Caco-2 (cell line): ENCODE data around the gene AGTPBP1. TPM values are rescaled to one million over a fixed set of nuclear protein-coding genes. Genes with fewer than 3 reads are reported as not detected.

Experiments used
- BruUV-seq: library from RNA; stranded (reverse); fragments of 400-500 nt; replicated peaks from 2 replicates; lab custom pipeline; 2021; lab: Mats Ljungman, UMichigan
- CTCF ChIA-PET: fragments of 300-600 bp; sonication (Branson Sonifier 250); formaldehyde crosslinking; loops from one replicate; lab custom pipeline; 2022; ENCODE audit warnings: antibody characterized with exemption; lab: Charles Lee
- POLR2A ChIA-PET: fragments of 300-600 bp; sonication (Branson Sonifier 250); formaldehyde crosslinking; loops from one replicate; lab custom pipeline; 2022; ENCODE audit warnings: antibody characterized with exemption; lab: Charles Lee
- DNase-seq, 2 experiments: peaks; one replicate each; pipeline versions ENCODE4 v3.0.0 to v3.0.0-alpha.2; 2020 to 2022
- H3K27me3 ChIP-seq: replicated peaks from 2 replicates; pipeline ENCODE4 v1.6.0; 2011; ENCODE audit warnings: low read length; ENCODE audit not compliant: control insufficient read depth, insufficient read depth
- H3K36me3 ChIP-seq: 2 replicates; pipeline ENCODE4 v1.5.1; 2011; ENCODE audit warnings: low read length; ENCODE audit not compliant: control insufficient read depth, insufficient read depth
- H3K4me1 ChIP-seq: fragments of 250-450 bp; sonication (Bioruptor Pico); 2 replicates; pipeline ENCODE4 v1.5.1; 2020; ENCODE audit warnings: mild to moderate bottlenecking
- H3K4me3 ChIP-seq: 2 replicates; pipeline ENCODE4 v1.5.1; 2011; ENCODE audit warnings: low read depth, mild to moderate bottlenecking, control low read depth, low read length
- H3K9me3 ChIP-seq: fragments of 250-450 bp; sonication (Bioruptor Pico); 2 replicates; pipeline ENCODE4 v1.5.1; 2020; ENCODE audit warnings: mild to moderate bottlenecking, moderate library complexity
- H3K27ac Mint-ChIP-seq: one replicate; pipeline ENCODE4 v1.8.0; 2022; ENCODE audit warnings: mixed read lengths; ENCODE audit not compliant: unreplicated experiment
- H3K27me3 Mint-ChIP-seq: one replicate; pipeline ENCODE4 v1.8.0; 2022; ENCODE audit warnings: mixed read lengths; ENCODE audit not compliant: insufficient read depth, unreplicated experiment
- H3K36me3 Mint-ChIP-seq: one replicate; pipeline ENCODE4 v1.8.0; 2022; ENCODE audit warnings: mild to moderate bottlenecking, mixed read lengths; ENCODE audit not compliant: insufficient read depth, unreplicated experiment
- H3K4me1 Mint-ChIP-seq: one replicate; pipeline ENCODE4 v1.8.0; 2022; ENCODE audit warnings: low read depth, mixed read lengths; ENCODE audit not compliant: unreplicated experiment
- H3K4me3 Mint-ChIP-seq: one replicate; pipeline ENCODE4 v1.8.0; 2022; ENCODE audit warnings: mild to moderate bottlenecking, moderate library complexity, mixed read lengths; ENCODE audit not compliant: unreplicated experiment
- H3K9me3 Mint-ChIP-seq: one replicate; pipeline ENCODE4 v1.8.0; 2022; ENCODE audit warnings: mixed read lengths; ENCODE audit not compliant: unreplicated experiment
- intact Hi-C: fragments of 100-400 bp; cut with micrococcal nuclease; formaldehyde crosslinking; loops from one replicate; pipeline ENCODE4 v1.10.0; 2022; ENCODE audit not compliant: unreplicated experiment
- total RNA-seq: library from RNA; stranded (reverse); gene quantifications from 2 replicates; pipeline ENCODE4 v1.2.3, GENCODE V29; 2022
- TF ChIP-seq, protein P1 (sequence below), 2 experiments: fragments of 200-600 bp in 1 of 2; IDR thresholded peaks; 1 replicate in 1 of 2; 2 replicates in 1 of 2; pipeline versions ENCODE4 v1.5.1 to v1.8.0; 2011 to 2022; ENCODE audit warnings: antibody characterized with exemption in 1 of 2, control low read depth in 1 of 2, inconsistent platforms in 1 of 2, low read depth in 1 of 2, low read length in 1 of 2, mild to moderate bottlenecking in 1 of 2, moderate library complexity in 1 of 2; ENCODE audit not compliant: insufficient read depth in 1 of 2, severe bottlenecking in 1 of 2, unreplicated experiment in 1 of 2

AGTPBP1 gene
- total RNA-seq, 1 experiment from 2014 or later, result 14.0 TPM

- H3K27ac Mint-ChIP-seq, result no peak overlapping the region
- no peaks in the 10 kb centered on the region for H3K4me1 Mint-ChIP-seq
- no peak overlapping the region for H3K4me3 Mint-ChIP-seq
- no TSS peak for BruUV-seq
- intact Hi-C loops, result no loop called here
- peaks cover 5% of the 10 kb centered on the region for H3K36me3 Mint-ChIP-seq
- Histone ChIP-seq H3K36me3 (no peaks in the 10 kb centered on the region), H3K4me1 (no peaks in the 10 kb centered on the region), H3K4me3 (no peak overlapping the region), H3K27me3 (no peaks in the 10 kb centered on the region), H3K9me3 (no peaks in the 10 kb centered on the region)
- ChIA-PET CTCF (no interaction called here), POLR2A (no interaction called here)
- H3K9me3 Mint-ChIP-seq, result no peaks in the 10 kb centered on the region
- TF ChIP-seq, protein P1, sequence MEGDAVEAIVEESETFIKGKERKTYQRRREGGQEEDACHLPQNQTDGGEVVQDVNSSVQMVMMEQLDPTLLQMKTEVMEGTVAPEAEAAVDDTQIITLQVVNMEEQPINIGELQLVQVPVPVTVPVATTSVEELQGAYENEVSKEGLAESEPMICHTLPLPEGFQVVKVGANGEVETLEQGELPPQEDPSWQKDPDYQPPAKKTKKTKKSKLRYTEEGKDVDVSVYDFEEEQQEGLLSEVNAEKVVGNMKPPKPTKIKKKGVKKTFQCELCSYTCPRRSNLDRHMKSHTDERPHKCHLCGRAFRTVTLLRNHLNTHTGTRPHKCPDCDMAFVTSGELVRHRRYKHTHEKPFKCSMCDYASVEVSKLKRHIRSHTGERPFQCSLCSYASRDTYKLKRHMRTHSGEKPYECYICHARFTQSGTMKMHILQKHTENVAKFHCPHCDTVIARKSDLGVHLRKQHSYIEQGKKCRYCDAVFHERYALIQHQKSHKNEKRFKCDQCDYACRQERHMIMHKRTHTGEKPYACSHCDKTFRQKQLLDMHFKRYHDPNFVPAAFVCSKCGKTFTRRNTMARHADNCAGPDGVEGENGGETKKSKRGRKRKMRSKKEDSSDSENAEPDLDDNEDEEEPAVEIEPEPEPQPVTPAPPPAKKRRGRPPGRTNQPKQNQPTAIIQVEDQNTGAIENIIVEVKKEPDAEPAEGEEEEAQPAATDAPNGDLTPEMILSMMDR (IDR thresholded peaks at IDR 0.05; ENCODE audit: insufficient read depth in 1 of 2, low read depth in 1 of 2, low read length in 1 of 2, severe bottlenecking in 1 of 2, unreplicated experiment in 1 of 2), result no peak
- no peaks in the 10 kb centered on the region for H3K27me3 Mint-ChIP-seq
- DNase-seq, result no peak
These were observed 95.7 kb downstream of the AGTPBP1 start for GRCh38 chr9:85645909-85646627.

DNA sequence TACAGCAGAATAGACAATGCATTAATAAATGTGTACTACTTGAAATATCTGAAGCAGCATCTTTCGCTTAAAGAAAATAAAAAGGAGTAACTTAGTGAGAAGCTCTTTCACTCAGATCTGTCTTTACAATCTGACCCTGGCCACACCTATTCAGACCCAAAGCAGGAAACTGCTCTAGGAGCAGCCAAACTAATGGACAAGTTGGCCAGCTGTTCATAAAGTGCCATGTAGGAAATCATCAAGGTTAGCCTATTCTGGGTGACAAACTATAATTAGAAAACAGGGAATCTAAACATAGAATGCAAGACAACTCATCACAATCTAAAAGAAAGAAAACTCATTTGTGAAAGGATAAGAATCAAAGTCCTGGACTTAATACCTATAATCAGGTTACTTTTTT is 101.3 kb downstream of the AGTPBP1 start:
- H3K4me3 Mint-ChIP-seq, result no peak overlapping the region
- H3K36me3 Mint-ChIP-seq, result no peaks in the 10 kb centered on the region
- H3K9me3 ChIP-seq, result no peaks in the 10 kb centered on the region
- H3K4me1 ChIP-seq, result no peaks in the 10 kb centered on the region
- H3K27me3 Mint-ChIP-seq, result no peaks in the 10 kb centered on the region
- H3K4me3 ChIP-seq, result no peak overlapping the region
- H3K9me3 Mint-ChIP-seq, result no peaks in the 10 kb centered on the region
- H3K36me3 ChIP-seq, result no peaks in the 10 kb centered on the region
- CTCF ChIA-PET, result no interaction called here
- TF ChIP-seq, protein P1 (IDR thresholded peaks at IDR 0.05; ENCODE audit: insufficient read depth in 1 of 2, low read depth in 1 of 2, low read length in 1 of 2, severe bottlenecking in 1 of 2, unreplicated experiment in 1 of 2), result no peak
- POLR2A ChIA-PET, result no interaction called here
- no TSS peak for BruUV-seq
- no peak for DNase-seq
- H3K27me3 ChIP-seq, result no peaks in the 10 kb centered on the region
- intact Hi-C loops, result no loop called here
- no peaks in the 10 kb centered on the region for H3K4me1 Mint-ChIP-seq
- no peak overlapping the region for H3K27ac Mint-ChIP-seq

DNA sequence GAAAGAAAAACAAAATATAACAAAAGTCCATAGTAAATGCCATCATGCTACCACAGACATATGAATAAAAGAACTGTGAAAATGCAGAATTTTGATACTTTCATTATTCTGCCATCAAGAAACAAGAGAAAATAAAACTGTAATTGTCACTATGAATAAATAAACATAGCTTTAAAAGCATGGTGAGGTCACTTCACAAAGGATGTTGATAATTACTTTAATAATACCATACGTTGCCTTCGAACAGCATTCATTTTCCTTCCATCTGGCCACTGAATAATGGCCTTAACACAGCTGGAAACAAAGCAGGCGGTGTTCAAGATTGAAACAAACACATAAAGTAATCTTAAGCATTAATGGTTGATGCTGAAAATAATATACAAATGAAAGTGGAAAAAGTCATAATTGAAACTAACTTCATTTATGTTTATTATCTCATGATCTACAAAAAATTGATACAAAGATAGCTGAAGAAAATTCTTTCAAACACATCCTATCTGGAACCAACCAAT is 102.0 kb downstream of the AGTPBP1 start:
- CTCF ChIA-PET, result no interaction called here
- no peaks in the 10 kb centered on the region for H3K9me3 Mint-ChIP-seq

More for the DNA sequence above, 102.0 kb downstream of the AGTPBP1 start:
- H3K4me3 ChIP-seq, result no peak overlapping the region
- DNase-seq, result no peak
- Mint-ChIP-seq H3K27me3 (no peaks in the 10 kb centered on the region), H3K4me3 (no peak overlapping the region), H3K36me3 (no peaks in the 10 kb centered on the region), H3K27ac (no peak overlapping the region), H3K4me1 (no peaks in the 10 kb centered on the region)
- BruUV-seq, result no TSS peak
- no peaks in the 10 kb centered on the region for H3K4me1 ChIP-seq
- no peaks in the 10 kb centered on the region for H3K36me3 ChIP-seq
- POLR2A ChIA-PET, result no interaction called here
- H3K9me3 ChIP-seq, result no peaks in the 10 kb centered on the region
- H3K27me3 ChIP-seq, result no peaks in the 10 kb centered on the region
- TF ChIP-seq, protein P1 (IDR thresholded peaks at IDR 0.05; ENCODE audit: insufficient read depth in 1 of 2, low read depth in 1 of 2, low read length in 1 of 2, severe bottlenecking in 1 of 2, unreplicated experiment in 1 of 2), result no peak
- intact Hi-C loops, result no loop called here
